HFF-Myc (cell line): ENCODE data around the gene SLC37A2.
"Not testable (repeated sequence)": the region's sequence is repeated elsewhere in the genome, so short reads cannot be mapped to it uniquely, and the experiment has no call there.

Source experiments
- DNase-seq: peaks from one replicate; pipeline ENCODE4 v3.0.0-alpha.2; 2011; ENCODE audit warnings: low read depth; ENCODE audit errors: extremely low read depth
- H3K4me3 ChIP-seq: replicated peaks from 2 replicates; pipeline ENCODE4 v1.5.1; 2011; ENCODE audit warnings: low read depth, mild to moderate bottlenecking, control low read depth, low read length
- CTCF ChIP-seq: IDR thresholded peaks from 2 replicates; pipeline ENCODE4 v1.5.1; 2012; ENCODE audit warnings: mild to moderate bottlenecking, low read depth, low read length, control low read depth; ENCODE audit errors: missing control alignments

The SLC37A2 gene

GRCh38 chr11:125088123-125088522, 25.0 kb downstream of the SLC37A2 start:
- H3K4me3 ChIP-seq, result no peak overlapping the region
- no peak for DNase-seq
- TF ChIP-seq CTCF, result no peak

DNA sequence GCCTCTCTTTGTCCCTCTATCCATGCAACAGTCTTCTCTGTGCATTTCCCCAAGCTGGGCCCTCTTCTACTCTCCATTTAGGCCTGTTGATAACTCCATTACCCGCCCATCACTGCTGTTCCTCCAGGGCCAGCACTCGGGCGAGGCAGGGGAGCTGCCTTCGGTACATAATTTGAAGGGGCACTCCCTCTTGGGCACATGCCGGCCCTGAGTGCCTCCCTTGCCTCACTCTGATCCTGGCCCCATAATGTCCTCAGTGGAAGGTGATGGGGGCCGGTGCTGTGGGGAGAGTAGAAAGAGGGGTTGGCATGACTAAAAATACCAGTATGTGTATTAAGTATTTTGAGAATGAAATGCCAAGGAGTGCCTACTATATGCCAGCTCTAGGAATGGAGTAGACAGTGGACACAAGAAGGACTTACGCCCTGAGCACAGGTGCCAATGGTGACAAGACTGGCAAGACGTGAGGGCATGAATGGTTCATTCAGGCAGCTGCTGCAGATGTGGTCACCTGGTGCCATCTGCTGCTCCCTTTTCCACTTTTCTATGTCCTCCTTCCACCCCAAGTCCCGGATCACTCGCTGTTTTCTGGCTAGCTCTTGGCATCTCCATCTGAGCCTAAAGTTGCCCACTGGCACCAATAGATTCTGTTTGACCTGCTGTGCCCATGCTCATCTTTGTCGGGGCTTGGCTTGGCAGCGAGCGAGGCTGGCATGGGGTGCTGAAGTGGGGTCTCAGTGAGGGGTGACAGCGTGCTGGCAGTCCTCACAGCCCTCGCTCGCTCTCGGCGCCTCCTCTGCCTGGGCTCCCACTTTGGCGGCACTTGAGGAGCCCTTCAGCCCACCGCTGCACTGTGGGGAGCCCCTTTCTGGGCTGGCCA, 25.7 kb downstream of the SLC37A2 start:
- DNase-seq, result no peak
- no peak overlapping the region for H3K4me3 ChIP-seq
- no peak for TF ChIP-seq CTCF

DNA sequence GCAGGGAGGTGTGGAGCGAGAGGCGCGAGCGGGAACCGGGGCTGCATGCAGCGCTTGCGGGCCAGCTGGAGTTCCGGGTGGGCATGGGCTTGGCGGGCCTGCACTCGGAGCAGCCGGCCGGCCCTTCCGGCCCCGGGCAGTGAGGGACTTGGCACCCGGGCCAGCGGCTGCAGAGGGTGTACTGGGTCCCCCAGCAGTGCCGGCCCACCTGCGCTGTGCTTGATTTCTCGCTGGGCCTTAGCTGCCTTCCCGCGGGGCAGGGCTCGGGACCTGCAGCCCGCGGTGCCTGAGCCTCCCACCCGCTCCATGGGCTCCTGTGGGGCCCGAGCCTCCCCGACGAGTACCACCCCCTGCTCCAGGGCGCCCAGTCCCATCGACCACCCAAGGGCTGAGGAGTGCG, 26.4 kb downstream of the SLC37A2 start:
- DNase-seq, H3K4me3 ChIP-seq: not testable (repeated sequence)

- DNase-seq, H3K4me3 ChIP-seq: not testable (repeated sequence)
These were observed 27.0 kb downstream of the SLC37A2 start for GRCh38 chr11:125090151-125090550.

GRCh38 chr11:125090816-125091215, 27.7 kb downstream of the SLC37A2 start:
- no peak overlapping the region for H3K4me3 ChIP-seq
- TF ChIP-seq CTCF, result no peak
- no peak for DNase-seq

DNA sequence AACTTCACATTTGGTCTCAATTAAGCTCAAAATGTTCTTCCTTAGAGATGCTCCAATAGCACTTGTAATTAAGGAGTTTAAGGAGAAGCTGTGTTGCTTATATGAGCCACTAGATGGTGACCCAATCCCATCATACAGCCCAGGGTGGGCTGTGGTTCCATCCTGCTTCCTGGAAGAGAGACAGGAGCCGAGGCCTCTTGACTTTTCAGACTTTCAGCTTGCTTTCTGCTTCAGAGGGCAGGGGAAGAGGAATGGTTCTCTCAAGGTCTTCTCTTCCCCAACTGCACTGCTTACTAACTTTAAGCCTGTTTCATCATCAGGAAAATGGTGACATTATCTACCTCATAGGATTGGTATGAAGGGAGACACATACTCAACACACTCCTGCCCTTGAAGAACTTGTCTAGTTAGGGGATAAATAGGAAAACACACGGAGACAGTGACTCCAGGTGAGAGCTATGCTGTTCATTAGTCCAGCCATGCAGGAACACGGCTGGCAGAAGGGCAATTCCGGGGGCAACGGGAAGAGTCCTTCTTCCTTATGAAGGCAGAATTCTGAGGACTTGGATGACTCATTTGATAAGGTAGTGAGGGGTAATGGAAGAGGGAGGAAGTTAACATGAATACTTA, 28.3 kb downstream of the SLC37A2 start:
- no peak overlapping the region for H3K4me3 ChIP-seq
- no peak for DNase-seq
- peak; percentile 63 for TF ChIP-seq CTCF

DNA sequence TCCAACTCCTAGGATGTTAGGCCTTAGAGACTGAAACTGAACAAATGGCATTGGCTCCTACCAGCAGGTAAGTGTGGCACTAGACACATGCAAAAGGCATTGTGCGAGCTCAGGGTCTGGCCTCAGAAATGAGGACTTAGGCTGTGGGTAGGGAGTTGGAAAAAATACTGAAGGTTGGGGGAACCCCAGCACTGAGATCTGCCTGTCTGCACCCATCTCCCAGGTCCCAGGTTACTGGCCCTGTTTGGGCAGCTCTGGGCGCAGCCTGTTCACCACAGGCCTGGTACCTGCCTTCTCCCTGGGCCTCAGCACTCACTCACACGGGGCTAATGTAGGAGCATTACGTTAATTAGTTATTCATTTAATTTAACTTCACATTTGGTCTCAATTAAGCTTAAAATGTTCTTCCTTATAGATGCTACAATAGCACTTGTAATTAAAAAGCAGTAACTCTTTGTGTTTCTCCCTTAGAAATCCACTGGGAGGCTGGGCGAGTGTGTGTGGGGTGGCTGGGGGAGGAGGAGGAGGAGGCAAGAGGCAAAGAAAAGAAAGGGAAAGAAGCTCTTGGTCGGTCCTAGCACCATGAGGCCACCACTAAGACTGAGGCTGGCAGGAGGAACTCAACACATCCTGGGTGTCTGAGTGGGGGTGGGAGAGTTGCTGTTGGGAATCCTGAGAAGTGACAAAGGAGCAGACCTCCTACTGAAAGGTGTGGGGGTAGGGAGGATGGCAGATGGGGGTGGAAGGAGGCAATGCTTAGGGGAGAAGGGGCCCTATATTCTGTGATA, 29.0 kb downstream of the SLC37A2 start:
- no peak for DNase-seq
- no peak for TF ChIP-seq CTCF
- no peak overlapping the region for H3K4me3 ChIP-seq
